Suprapubic skin (tissue), 3 donors: ENCODE data around the gene DGKB.

ENCODE experiments used
- POLR2AphosphoS5 ChIP-seq, 3 donors: sonication (generic); formaldehyde crosslinking; IDR thresholded peaks; one replicate each; pipeline ENCODE4 v1.6.1; 2017; ENCODE audit warnings: antibody characterized with exemption in 3 of 3
- TF ChIP-seq, protein P1 (sequence below), 2 donors: fragments of 200-600 bp in 1 of 2; fragments of 450-650 bp in 1 of 2; sonication (generic) in 1 of 2; IDR thresholded peaks; one replicate each; pipeline ENCODE4 v1.5.1; 2016 to 2019; ENCODE audit warnings: antibody characterized with exemption in 2 of 2, mild to moderate bottlenecking in 1 of 2, moderate library complexity in 1 of 2

DNA sequence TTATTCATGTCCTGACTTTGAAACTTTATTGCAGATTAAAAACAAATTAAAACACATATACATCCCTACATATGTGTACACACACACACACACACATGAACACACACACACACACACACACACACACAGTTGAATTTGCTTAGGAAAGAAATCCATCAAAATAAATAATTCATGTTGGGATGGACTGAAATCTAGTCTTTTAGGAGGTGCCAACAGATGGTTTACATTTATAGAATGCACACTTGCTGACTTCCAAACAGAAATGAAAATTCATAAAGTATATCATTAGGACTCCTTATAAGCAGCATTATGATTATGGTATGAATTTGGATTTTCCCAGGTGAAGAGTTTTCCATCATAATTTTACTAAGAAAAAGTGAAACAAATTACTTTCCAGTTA, 642.5 kb downstream of the DGKB start:
- TF ChIP-seq, protein P1, sequence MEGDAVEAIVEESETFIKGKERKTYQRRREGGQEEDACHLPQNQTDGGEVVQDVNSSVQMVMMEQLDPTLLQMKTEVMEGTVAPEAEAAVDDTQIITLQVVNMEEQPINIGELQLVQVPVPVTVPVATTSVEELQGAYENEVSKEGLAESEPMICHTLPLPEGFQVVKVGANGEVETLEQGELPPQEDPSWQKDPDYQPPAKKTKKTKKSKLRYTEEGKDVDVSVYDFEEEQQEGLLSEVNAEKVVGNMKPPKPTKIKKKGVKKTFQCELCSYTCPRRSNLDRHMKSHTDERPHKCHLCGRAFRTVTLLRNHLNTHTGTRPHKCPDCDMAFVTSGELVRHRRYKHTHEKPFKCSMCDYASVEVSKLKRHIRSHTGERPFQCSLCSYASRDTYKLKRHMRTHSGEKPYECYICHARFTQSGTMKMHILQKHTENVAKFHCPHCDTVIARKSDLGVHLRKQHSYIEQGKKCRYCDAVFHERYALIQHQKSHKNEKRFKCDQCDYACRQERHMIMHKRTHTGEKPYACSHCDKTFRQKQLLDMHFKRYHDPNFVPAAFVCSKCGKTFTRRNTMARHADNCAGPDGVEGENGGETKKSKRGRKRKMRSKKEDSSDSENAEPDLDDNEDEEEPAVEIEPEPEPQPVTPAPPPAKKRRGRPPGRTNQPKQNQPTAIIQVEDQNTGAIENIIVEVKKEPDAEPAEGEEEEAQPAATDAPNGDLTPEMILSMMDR (IDR thresholded peaks at IDR 0.05): no peak
- TF ChIP-seq POLR2AphosphoS5 (IDR thresholded peaks at IDR 0.05): no peak
